Nucleus accumbens (tissue), 56 donors: Measurements from ENCODE around the gene GNG7.
A peak's percentile ranks its signal among the peaks of the same experiment; 100 is the strongest.
"Not testable (repeated sequence)": the region's sequence is repeated elsewhere in the genome, so short reads cannot be mapped to it uniquely, and the experiment has no call there.

Experiments used
- DNase-seq, 56 donors: peaks; one replicate each; lab custom pipeline; 2025; lab: John Stamatoyannopoulos, UW

Gene GNG7

GRCh38 chr19:2560369-2560768, 142.1 kb downstream of the GNG7 start:
- no peak for DNase-seq

GRCh38 chr19:2558543-2558942, 144.0 kb downstream of the GNG7 start:
- no peak for DNase-seq

- DNase-seq: not testable (repeated sequence)
These were observed 144.4 kb downstream of the GNG7 start for GRCh38 chr19:2558131-2558530.

GRCh38 chr19:2557093-2557440, 145.4 kb downstream of the GNG7 start:
- no peak for DNase-seq

GRCh38 chr19:2556221-2557092, 146.0 kb downstream of the GNG7 start:
- no peak for DNase-seq

GRCh38 chr19:2555422-2556220, 146.9 kb downstream of the GNG7 start:
- DNase-seq: no peak

GRCh38 chr19:2554856-2555255, 147.6 kb downstream of the GNG7 start:
- peak in 2 of 56 donors; percentile 16 to 22 for DNase-seq

- no peak for DNase-seq
These were observed 149.0 kb downstream of the GNG7 start for GRCh38 chr19:2553510-2553909.

GRCh38 chr19:2552859-2553258, 149.6 kb downstream of the GNG7 start:
- DNase-seq: no peak

- DNase-seq: no peak
These were observed 150.7 kb downstream of the GNG7 start for GRCh38 chr19:2551864-2552185.

GRCh38 chr19:2551172-2551863, 151.2 kb downstream of the GNG7 start:
- DNase-seq: no peak

- DNase-seq: peak in 39 of 56 donors; percentile 12 to 82 (median 42)
These were observed 151.9 kb downstream of the GNG7 start for GRCh38 chr19:2550431-2551171.

- DNase-seq: peak in 53 of 56 donors; percentile 17 to 94 (median 76)
These were observed 152.7 kb downstream of the GNG7 start for GRCh38 chr19:2549701-2550191.

- DNase-seq: no peak
These were observed 153.5 kb downstream of the GNG7 start for GRCh38 chr19:2548966-2549365.

- peak in 2 of 56 donors; percentile 18 to 25 for DNase-seq
These were observed 154.8 kb downstream of the GNG7 start for GRCh38 chr19:2547721-2548120.

- DNase-seq: no peak
These were observed 155.3 kb downstream of the GNG7 start for GRCh38 chr19:2547033-2547680.

- DNase-seq: peak; percentile 35 to 98 (median 87)
These were observed 156.1 kb downstream of the GNG7 start for GRCh38 chr19:2546128-2547032.

- DNase-seq: not testable (repeated sequence)
These were observed 156.9 kb downstream of the GNG7 start for GRCh38 chr19:2545416-2546127.
